A549 (cell line): ENCODE data around the gene SDC3.

Experiments used
- CTCF ChIP-seq: fragments of >200 bp; sonication (Bioruptor Twin); formaldehyde crosslinking; IDR thresholded peaks from 3 replicates; pipeline ENCODE4 v1.5.1; 2016
- EHMT2 ChIP-seq: fragments of 200-600 bp; sonication (generic); IDR thresholded peaks from 2 replicates; pipeline ENCODE4 v1.6.1; 2016; ENCODE audit warnings: antibody characterized with exemption, low read depth, mild to moderate bottlenecking, moderate library complexity
- EP300 ChIP-seq, 2 experiments: fragments of >200 bp; sonication (Bioruptor Twin); formaldehyde crosslinking; IDR thresholded peaks; 2 replicates in 1 of 2; 3 replicates in 1 of 2; pipeline ENCODE4 v1.6.1; 2016 to 2017
- HEYL ChIP-seq: fragments of 250-450 bp; sonication (Bioruptor Pico); IDR thresholded peaks from 2 replicates; pipeline ENCODE4 v1.8.0; 2021; ENCODE audit warnings: mild to moderate bottlenecking, moderate library complexity
- PHF8 ChIP-seq: fragments of 200-600 bp; sonication (generic); IDR thresholded peaks from 2 replicates; pipeline ENCODE4 v1.6.1; 2016; ENCODE audit warnings: low read depth, mild to moderate bottlenecking, antibody characterized with exemption, moderate library complexity, borderline replicate concordance
- POLR2A ChIP-seq: IDR thresholded peaks from 2 replicates; pipeline ENCODE4 v1.6.1; 2012; ENCODE audit warnings: mild to moderate bottlenecking, low read length
- RARB ChIP-seq: fragments of 250-450 bp; sonication (Bioruptor Pico); IDR thresholded peaks from 2 replicates; pipeline ENCODE4 v1.8.0; 2021; ENCODE audit warnings: mild to moderate bottlenecking, moderate library complexity
- RFX5 ChIP-seq: fragments of 450-650 bp; IDR thresholded peaks from 2 replicates; pipeline ENCODE4 v1.7.1; 2014; ENCODE audit warnings: antibody characterized with exemption, mild to moderate bottlenecking, moderate library complexity
- USF2 ChIP-seq: fragments of 450-650 bp; IDR thresholded peaks from 2 replicates; pipeline ENCODE4 v1.6.1; 2014; ENCODE audit warnings: antibody characterized with exemption

- no peak for TF ChIP-seq CTCF
- no peak for TF ChIP-seq EHMT2
- TF ChIP-seq HEYL (CRISPR knock-in tag), result no peak
- TF ChIP-seq POLR2A, result no peak
- TF ChIP-seq RFX5, result no peak
- TF ChIP-seq EP300 (IDR thresholded peaks at IDR 0.05), result no peak
- TF ChIP-seq USF2, result no peak
- no peak for TF ChIP-seq PHF8
- TF ChIP-seq RARB (CRISPR knock-in tag), result no peak
Observed at GRCh38 chr1:30898031-30898815, 10.3 kb downstream of the SDC3 start.
